Measurements from ENCODE around the gene FAM50B. TPM values are rescaled to one million over a fixed set of nuclear protein-coding genes. Genes with fewer than 3 reads are reported as not detected.

The FAM50B gene
- total RNA-seq, 1 donor from 2014 or later: 3.1 TPM

GRCh38 chr6:3819161-3820110 lies 29.7 kb upstream of the FAM50B start:
- DNase-seq (ENCODE audit: low read depth): no peak
- no peak overlapping the region for H3K4me3 ChIP-seq (ENCODE audit: low read depth, low read length)
- no peak for TF ChIP-seq CTCF (conservative IDR thresholded peaks at IDR 0.05; ENCODE audit: low read depth, low read length)

- H3K4me3 ChIP-seq (ENCODE audit: low read depth, low read length): no peak overlapping the region
- DNase-seq (ENCODE audit: low read depth): no peak
- no peak for TF ChIP-seq CTCF (conservative IDR thresholded peaks at IDR 0.05; ENCODE audit: low read depth, low read length)
Measured at GRCh38 chr6:3820563-3820962, 28.6 kb upstream of the FAM50B start.

GRCh38 chr6:3822747-3823445 lies 26.3 kb upstream of the FAM50B start:
- DNase-seq (ENCODE audit: low read depth): no peak
- no peak for TF ChIP-seq CTCF (conservative IDR thresholded peaks at IDR 0.05; ENCODE audit: low read depth, low read length)
- H3K4me3 ChIP-seq (ENCODE audit: low read depth, low read length): no peak overlapping the region

- TF ChIP-seq CTCF (conservative IDR thresholded peaks at IDR 0.05; ENCODE audit: low read depth, low read length): no peak
- H3K4me3 ChIP-seq (ENCODE audit: low read depth, low read length): no peak overlapping the region
- DNase-seq (ENCODE audit: low read depth): no peak
Measured at GRCh38 chr6:3823671-3824070, 25.5 kb upstream of the FAM50B start.

DNA sequence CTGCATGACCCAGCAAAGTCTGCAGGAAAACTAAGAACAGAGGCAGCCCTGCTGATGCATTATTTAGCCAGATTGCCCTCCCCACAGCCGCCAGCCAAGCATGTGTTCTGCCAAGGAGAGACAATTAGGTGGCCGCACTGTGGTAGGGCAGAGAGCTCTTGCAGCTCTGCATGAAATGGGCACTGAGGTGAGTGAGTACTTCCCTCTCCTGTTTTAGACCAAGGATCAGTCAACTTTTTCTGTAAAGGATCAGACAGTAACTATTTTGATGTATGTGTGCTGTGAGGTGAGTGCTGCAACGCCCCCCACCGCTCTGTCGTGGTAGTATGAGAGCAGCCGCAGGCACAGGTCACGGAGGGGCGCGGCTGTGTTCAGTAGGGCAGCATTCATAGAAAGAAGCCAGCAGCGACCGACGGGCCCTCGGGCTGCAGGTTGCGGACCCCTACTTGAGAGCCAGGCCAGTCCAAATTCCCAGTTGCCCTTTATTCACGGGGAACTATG lies 23.8 kb upstream of the FAM50B start:
- peak overlapping the region; percentile 27 for H3K4me3 ChIP-seq (ENCODE audit: low read depth, low read length)
- TF ChIP-seq CTCF (conservative IDR thresholded peaks at IDR 0.05; ENCODE audit: low read depth, low read length): peak; percentile 47
- DNase-seq (ENCODE audit: low read depth): no peak

DNA sequence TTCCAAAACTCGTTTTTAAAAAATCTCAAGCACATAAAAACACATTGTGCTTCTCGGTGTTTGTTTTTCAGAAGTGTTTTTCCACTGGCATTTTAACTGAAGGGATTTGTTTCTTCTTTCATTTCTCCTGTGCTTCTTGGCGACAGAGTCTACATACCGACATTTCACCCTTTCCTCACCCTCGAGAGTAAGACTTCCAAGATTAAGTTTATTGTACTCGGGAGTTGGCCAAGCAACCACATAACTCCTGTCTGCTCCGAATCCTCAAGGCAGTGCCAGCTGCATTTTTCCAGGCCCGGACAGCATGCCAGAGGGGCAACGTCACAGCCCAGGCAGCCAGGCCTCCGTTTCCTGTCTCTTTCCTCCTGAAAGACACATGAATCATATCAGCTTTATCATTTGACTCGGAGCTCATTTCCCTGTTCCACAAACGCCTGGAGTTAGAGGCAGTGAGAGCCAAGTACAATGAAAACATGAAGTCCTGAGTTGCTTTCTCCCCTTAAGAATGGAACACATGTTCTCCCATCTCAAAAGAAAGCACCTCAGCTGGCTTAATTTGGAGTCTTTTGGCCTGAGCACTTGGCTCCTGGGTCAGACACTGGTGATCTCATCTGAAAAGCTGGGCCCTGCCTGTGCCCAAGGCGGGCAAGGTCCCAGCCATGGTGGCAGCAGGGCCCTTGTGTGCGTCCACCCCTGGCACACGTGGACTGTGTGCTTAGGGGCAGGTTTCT lies 23.2 kb upstream of the FAM50B start:
- peak; percentile 95 for DNase-seq (ENCODE audit: low read depth)
- H3K4me3 ChIP-seq (ENCODE audit: low read depth, low read length): peak overlapping the region; percentile 27
- no peak for TF ChIP-seq CTCF (conservative IDR thresholded peaks at IDR 0.05; ENCODE audit: low read depth, low read length)

Measured in epithelial cell of proximal tubule (primary cell).